Activated CD4-positive, alpha-beta memory T cell treated with anti-CD3 and anti-CD28 coated beads for 36 hours (primary cell): ENCODE data around the gene STK38. TPM values are rescaled to one million over a fixed set of nuclear protein-coding genes. Genes with fewer than 3 reads are reported as not detected.
"Not testable (repeated sequence)": the region's sequence is repeated elsewhere in the genome, so short reads cannot be mapped to it uniquely, and the experiment has no call there.

ENCODE experiments used
- CTCF ChIA-PET: fragments of 350-600 bp; sonication (Branson Sonifier 250); formaldehyde crosslinking; loops from one replicate; lab custom pipeline; 2021; ENCODE audit warnings: antibody characterized with exemption, inconsistent platforms; lab: Charles Lee
- POLR2A ChIA-PET: fragments of 350-600 bp; sonication (Branson Sonifier 250); formaldehyde crosslinking; loops from one replicate; lab custom pipeline; 2021; ENCODE audit warnings: antibody characterized with exemption; lab: Charles Lee
- DNase-seq: peaks from one replicate; pipeline ENCODE4 v3.0.0-alpha.2; 2020
- H3K27ac Mint-ChIP-seq: one replicate; pipeline ENCODE4 v1.8.0; 2021; ENCODE audit warnings: mixed read lengths
- H3K27me3 Mint-ChIP-seq: one replicate; pipeline ENCODE4 v1.8.0; 2021; ENCODE audit warnings: mixed read lengths
- H3K36me3 Mint-ChIP-seq: one replicate; pipeline ENCODE4 v1.8.0; 2021; ENCODE audit warnings: mixed read lengths
- H3K4me1 Mint-ChIP-seq: one replicate; pipeline ENCODE4 v1.8.0; 2021; ENCODE audit warnings: low read depth, mixed read lengths
- H3K4me3 Mint-ChIP-seq: one replicate; pipeline ENCODE4 v1.8.0; 2021; ENCODE audit warnings: mild to moderate bottlenecking, mixed read lengths
- H3K9me3 Mint-ChIP-seq: one replicate; pipeline ENCODE4 v1.8.0; 2021; ENCODE audit warnings: mixed read lengths
- intact Hi-C: fragments of 100-400 bp; cut with micrococcal nuclease; formaldehyde crosslinking; loops from one replicate; pipeline ENCODE4 v1.15.1; 2023
- total RNA-seq, 2 experiments: library from RNA; stranded (reverse); gene quantifications; one replicate each; pipeline ENCODE4 v1.2.3, GENCODE V29; 2021

STK38 gene
- total RNA-seq = 10 to 100 TPM; 25.8 to 27.5 TPM

DNA sequence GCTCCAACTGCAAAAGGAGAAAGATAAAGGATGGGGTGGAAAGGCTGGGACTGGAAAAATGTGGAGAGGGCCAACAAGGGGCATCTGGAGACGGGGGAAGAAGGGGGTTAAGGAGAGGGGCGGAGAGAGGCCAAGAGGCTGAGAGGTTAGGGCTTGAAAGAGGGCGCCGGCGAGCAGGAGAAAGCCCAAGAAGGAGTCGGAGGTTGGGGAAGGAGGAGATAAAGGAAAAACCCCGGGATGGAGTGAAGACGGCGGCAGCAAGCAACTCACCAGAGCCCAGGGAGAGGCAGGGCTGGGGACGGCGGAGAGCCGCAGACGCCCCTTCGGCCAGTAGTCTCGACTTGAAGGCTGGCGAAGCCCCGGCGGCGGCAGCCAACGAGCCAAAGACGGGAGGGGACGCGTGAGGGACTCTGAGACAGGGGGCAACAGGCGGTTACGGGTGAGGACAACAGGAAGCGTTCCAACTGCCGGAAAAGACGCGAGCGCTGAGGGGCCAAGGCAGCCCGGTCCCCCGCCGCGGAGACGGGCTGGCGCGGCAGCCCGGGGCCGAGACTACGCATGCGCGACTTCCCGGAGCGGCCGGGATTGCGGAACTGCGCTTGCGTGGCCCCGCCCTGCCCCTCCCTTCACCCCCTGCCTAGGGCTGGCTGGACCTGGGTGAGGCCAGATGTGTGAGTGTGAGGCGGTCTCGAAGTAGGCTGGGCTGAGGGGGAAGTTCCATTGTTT, at the start of gene STK38:
Gene STK38 (minus strand): TSS at position 560 of the 726 bp plus-strand sequence. CDS start 7,277 bp downstream, outside the sequence.
- intact Hi-C loops = loop anchor here (1.0 to 5.0 kb wide), 4 partner anchors 47 to 135 kb away; partner anchors contain the start of gene SRSF3
- no peaks in the 10 kb centered on the region for H3K27me3 Mint-ChIP-seq
- no peaks in the 10 kb centered on the region for H3K9me3 Mint-ChIP-seq
- peak within 1 kb of the TSS; percentile 97 for H3K27ac Mint-ChIP-seq
- H3K4me1 Mint-ChIP-seq = peaks cover 41% of the 10 kb centered on the region
- DNase-seq = peak; percentile 97
- H3K36me3 Mint-ChIP-seq = peaks cover 15% of the 10 kb centered on the region
- H3K4me3 Mint-ChIP-seq = peak within 1 kb of the TSS; percentile 96
- ChIA-PET POLR2A (interaction anchor here (0.7 to 2.5 kb wide), 5 partner anchors 47 to 55 kb away, joined by 3 to 22 read pairs (median 4); no protein-coding TSS in a partner anchor), CTCF (no interaction called here)

DNA sequence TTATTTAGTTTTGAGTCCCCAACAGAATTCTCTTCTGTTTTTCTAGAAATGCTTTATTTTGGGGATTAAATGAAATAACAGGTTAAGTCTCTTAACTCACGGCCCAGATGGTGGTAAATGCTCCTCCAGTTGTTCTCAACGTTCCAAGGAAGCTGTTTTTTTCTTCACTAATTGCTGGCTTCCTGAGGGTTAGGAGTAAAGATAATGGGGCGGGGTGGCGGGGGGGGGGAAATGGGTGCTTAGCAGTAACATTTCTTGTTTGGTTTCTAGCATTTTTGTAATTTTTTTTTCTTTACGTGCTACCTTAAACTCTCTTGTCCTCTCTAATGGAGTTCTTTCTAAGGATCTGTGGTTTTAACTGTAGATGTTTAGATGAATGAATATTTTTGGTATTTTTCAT, 49.1 kb upstream of the STK38 start:
- peak; percentile 4 for DNase-seq
- Mint-ChIP-seq H3K36me3 (peaks cover 72% of the 10 kb centered on the region), H3K9me3 (no peaks in the 10 kb centered on the region), H3K27me3 (peaks cover 2% of the 10 kb centered on the region), H3K4me3 (peak overlapping the region; percentile 96), H3K27ac (peak overlapping the region; percentile 99), H3K4me1 (peaks cover 43% of the 10 kb centered on the region)
- intact Hi-C loops = loop anchor here (10.0 kb wide), 2 partner anchors 388 to 578 kb away; partner anchors contain the start of genes MTCH1 and PIM1
- ChIA-PET CTCF (interaction anchor here (1.5 kb wide), 1 partner anchor 85 kb away, joined by 9 read pairs; no protein-coding TSS in a partner anchor), POLR2A (interaction anchor here (0.7 to 8.1 kb wide), 4 partner anchors 12 to 913 kb away, joined by 3 to 73 read pairs (median 12); no protein-coding TSS in a partner anchor)

DNA sequence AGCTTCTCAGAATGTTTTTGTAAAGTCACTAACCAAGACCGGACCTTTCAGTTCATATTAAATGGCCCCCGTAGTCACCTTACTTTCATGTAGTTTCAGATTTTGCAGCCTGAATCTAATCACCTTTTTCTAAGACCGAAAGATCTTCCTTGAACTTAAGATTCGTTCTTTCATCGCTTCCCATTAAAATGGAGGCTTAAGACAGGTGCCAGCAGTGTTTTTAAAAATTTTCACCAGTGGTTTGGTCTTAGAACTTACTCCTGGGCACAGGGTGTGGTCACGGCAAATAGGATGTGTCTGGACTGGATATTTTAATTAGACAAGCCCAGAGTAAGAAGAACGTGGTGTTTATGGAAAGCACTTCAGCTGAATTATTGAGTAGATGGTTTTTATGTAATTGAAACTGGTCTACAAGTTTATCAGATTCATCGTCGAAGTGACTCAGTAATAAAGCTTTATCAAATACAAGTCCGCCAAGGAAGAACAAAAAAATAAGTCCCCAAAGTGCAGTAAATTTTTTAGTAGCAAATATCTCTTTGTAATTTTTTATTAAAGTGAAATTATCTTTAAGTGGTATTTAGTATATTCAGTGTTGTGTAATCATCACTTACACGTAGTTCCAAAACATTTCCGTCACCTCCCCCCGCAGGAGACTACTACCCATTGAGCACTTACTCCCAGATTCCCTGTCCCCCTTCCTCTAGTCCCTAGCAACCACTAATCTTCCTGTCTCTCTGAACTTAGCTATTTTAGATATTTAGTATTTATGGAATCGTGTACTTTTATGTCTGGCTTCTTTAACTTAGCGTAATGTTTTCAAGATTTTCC, 47.8 kb upstream of the STK38 start:
- CTCF ChIA-PET = interaction anchor here (1.4 to 1.5 kb wide), 2 partner anchors 86 to 187 kb away, joined by 3 to 9 read pairs; no protein-coding TSS in a partner anchor
- Mint-ChIP-seq H3K27me3 (peaks cover 2% of the 10 kb centered on the region), H3K36me3 (peaks cover 60% of the 10 kb centered on the region), H3K4me1 (peaks cover 34% of the 10 kb centered on the region), H3K4me3 (peak overlapping the region; percentile 96), H3K27ac (peak overlapping the region; percentile 99), H3K9me3 (no peaks in the 10 kb centered on the region)
- intact Hi-C loops = loop anchor here (1.0 to 10.0 kb wide), 7 partner anchors 48 to 580 kb away; partner anchors contain the start of genes KCTD20, MTCH1, PIM1 and PXT1
- DNase-seq = peak; percentile 44
- POLR2A ChIA-PET = interaction anchor here (0.6 to 8.1 kb wide), 6 partner anchors 8 to 844 kb away, joined by 3 to 73 read pairs (median 6); no protein-coding TSS in a partner anchor

DNA sequence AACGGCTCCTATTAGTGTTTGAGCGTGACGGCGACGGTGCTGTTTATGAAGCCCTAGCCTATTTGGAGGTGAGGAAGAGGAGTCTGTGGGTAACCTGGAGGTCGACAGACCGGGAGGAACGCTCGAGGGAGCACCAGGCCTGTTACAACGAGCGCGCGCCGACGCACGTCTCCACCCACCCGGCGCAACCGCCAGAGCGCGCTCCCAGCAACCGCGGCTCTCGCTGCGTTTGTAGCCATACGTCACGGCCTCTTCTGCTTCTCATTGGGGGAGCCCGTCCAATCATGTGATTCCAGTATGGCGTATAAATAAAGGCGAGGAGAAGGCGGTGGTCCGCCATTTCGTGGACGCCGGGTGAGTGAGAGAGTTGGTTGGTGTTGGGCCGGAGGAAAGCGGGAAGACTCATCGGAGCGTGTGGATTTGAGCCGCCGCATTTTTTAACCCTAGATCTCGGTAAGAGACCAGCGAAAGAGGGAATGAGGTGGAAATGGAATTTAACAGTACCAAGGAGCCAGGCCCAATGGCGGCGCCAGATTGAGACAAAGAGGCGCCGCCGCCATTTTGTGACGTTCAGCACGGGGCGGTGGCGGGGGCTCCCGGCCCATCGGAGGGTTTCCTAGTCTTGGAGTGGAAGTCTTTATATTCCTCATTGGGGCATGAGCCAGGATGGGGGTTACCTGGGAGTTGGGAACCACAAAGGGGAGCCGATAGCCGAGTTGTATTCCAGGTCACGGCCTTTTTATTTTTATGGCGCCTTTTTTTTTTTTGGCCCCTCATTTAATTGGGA, 46.9 kb upstream of the STK38 start, which contains the start of gene SRSF3:
Gene SRSF3 (plus strand): TSS at position 334 of the 787 bp plus-strand sequence. CDS start 2,401 bp downstream, outside the sequence.
- no peaks in the 10 kb centered on the region for H3K9me3 Mint-ChIP-seq
- intact Hi-C loops = loop anchor here (1.0 to 10.0 kb wide), 7 partner anchors 47 to 581 kb away; partner anchors contain the start of genes KCTD20, MTCH1, PIM1 and PXT1

DNA sequence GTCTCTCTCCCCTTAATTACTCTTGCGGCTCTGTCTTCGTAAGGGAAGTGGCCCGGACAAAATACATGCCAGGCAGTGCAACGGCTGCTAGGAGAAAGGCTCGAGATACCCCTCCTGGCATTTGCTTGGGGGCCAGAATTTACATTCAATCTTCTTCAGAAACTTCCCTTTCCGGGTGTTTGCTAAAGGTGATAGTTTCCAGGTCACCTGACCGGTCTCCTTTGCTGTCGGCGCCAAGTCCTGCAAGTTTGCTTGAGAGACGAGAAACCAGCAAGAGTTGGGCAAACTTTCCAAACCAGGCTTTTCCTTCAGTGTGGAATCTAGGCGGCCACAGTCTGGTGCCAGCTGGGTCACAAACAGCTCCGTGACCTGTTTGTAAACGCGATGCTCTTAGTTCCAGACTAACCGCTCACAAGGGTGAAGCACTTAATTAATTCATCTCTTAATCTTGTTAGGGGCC, 46.3 kb upstream of the STK38 start:
- peak; percentile 66 for DNase-seq
- CTCF ChIA-PET = no interaction called here
- H3K27ac Mint-ChIP-seq = peak overlapping the region; percentile 99
- POLR2A ChIA-PET = interaction anchor here (0.7 to 8.1 kb wide), 5 partner anchors 9 to 150 kb away, joined by 3 to 73 read pairs (median 3); partner anchors contain the start of gene KCTD20
- H3K4me3 Mint-ChIP-seq = peak overlapping the region; percentile 96
- no peaks in the 10 kb centered on the region for H3K9me3 Mint-ChIP-seq
- peaks cover 46% of the 10 kb centered on the region for H3K36me3 Mint-ChIP-seq
- intact Hi-C loops = loop anchor here (1.0 to 10.0 kb wide), 7 partner anchors 46 to 581 kb away; partner anchors contain the start of genes KCTD20, MTCH1, PIM1 and PXT1
- H3K4me1 Mint-ChIP-seq = peaks cover 20% of the 10 kb centered on the region
- peaks cover 2% of the 10 kb centered on the region for H3K27me3 Mint-ChIP-seq

More for the DNA sequence above, 46.9 kb upstream of the STK38 start, which contains the start of gene SRSF3:
- H3K4me3 Mint-ChIP-seq = peak within 1 kb of the TSS; percentile 96
- POLR2A ChIA-PET = interaction anchor here (0.6 to 8.1 kb wide), 10 partner anchors 9 to 844 kb away, joined by 3 to 73 read pairs (median 4); partner anchors contain the start of gene KCTD20
- peak; percentile 97 for DNase-seq
- H3K36me3 Mint-ChIP-seq = peaks cover 52% of the 10 kb centered on the region
- peak within 1 kb of the TSS; percentile 99 for H3K27ac Mint-ChIP-seq
- peaks cover 27% of the 10 kb centered on the region for H3K4me1 Mint-ChIP-seq
- H3K27me3 Mint-ChIP-seq = peaks cover 2% of the 10 kb centered on the region
- CTCF ChIA-PET = interaction anchor here (1.4 kb wide), 1 partner anchor 188 kb away, joined by 3 read pairs; no protein-coding TSS in a partner anchor

DNA sequence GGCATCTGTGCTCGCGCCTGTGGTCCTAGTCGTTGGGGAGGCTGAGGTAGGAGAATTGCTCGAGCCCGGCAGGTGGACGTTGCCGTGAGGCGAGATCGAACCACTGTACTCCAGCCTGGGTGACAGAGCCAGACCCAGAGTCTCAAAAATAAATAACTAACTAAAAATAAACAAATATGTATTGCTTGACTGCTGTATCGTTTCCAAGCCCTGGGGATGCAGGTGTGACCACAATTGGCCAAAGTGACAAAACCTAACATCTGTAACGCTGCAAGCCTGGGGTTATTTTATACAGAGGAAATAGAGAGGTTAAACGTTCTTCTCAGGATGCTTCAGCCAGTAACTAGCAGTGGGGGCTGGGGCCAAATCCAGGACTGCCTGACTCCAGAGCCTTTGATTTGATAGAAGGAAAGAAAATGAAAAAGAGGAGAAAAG, 45.0 kb upstream of the STK38 start:
- Mint-ChIP-seq H3K4me3 (peak overlapping the region; percentile 47), H3K27me3 (peaks cover 2% of the 10 kb centered on the region), H3K9me3 (no peaks in the 10 kb centered on the region), H3K4me1 (peaks cover 13% of the 10 kb centered on the region), H3K36me3 (peaks cover 32% of the 10 kb centered on the region), H3K27ac (peak overlapping the region; percentile 83)
- ChIA-PET POLR2A (interaction anchor here (0.7 kb wide), 1 partner anchor 9 kb away, joined by 4 read pairs; no protein-coding TSS in a partner anchor), CTCF (interaction anchor here (0.6 kb wide), 1 partner anchor 60 kb away, joined by 3 read pairs; no protein-coding TSS in a partner anchor)
- intact Hi-C loops = loop anchor here (10.0 kb wide), 2 partner anchors 393 to 583 kb away; partner anchors contain the start of genes MTCH1 and PIM1
- DNase-seq = no peak

DNA sequence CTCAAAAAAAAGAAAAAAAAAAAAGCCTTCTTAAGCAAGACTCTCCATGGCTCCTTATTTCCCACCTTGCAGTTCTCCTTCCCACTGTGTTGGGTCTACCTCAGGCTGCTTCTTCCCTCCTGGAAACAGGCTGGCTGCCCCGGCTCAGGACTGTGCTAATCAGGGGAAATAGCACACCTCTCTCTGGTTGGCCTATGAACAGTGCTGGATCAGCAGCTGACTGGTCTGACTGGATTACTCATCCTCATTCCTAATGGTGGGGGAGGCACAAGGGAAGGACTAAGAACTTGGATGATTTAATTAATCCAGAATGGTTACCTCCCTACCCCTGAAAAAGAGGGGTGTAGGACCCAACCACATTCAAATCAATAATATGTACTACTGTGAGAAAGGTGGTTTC, 43.0 kb upstream of the STK38 start:
- H3K27ac Mint-ChIP-seq = no peak overlapping the region
- peaks cover 2% of the 10 kb centered on the region for H3K27me3 Mint-ChIP-seq
- H3K9me3 Mint-ChIP-seq = no peaks in the 10 kb centered on the region
- ChIA-PET POLR2A (no interaction called here), CTCF (no interaction called here)
- no peak for DNase-seq
- intact Hi-C loops = loop anchor here (10.0 kb wide), 2 partner anchors 395 to 585 kb away; partner anchors contain the start of genes MTCH1 and PIM1
- H3K36me3 Mint-ChIP-seq = peaks cover 12% of the 10 kb centered on the region
- H3K4me1 Mint-ChIP-seq = peaks cover 10% of the 10 kb centered on the region
- no peak overlapping the region for H3K4me3 Mint-ChIP-seq

DNA sequence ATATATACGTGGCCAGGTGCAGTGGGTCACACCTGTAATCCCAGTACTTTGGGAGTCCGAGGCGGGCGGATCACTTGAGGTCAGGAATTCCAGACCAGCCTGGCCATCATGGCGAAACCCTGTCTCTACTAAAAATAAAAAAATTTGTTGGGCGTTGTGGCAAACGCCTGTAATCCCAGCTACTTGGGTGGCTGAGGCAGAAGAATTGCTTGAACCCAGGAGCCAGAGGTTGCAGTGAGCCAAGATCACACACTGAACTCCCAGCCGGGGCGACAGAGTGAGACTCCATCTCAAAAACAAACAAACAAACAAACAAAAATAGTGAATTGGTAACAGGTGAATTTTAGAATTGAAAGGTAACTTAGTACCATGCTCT, 41.7 kb upstream of the STK38 start:
- POLR2A ChIA-PET, H3K27me3 Mint-ChIP-seq, H3K36me3 Mint-ChIP-seq, H3K9me3 Mint-ChIP-seq, intact Hi-C loops, CTCF ChIA-PET, DNase-seq, H3K4me3 Mint-ChIP-seq, H3K4me1 Mint-ChIP-seq, H3K27ac Mint-ChIP-seq: not testable (repeated sequence)

DNA sequence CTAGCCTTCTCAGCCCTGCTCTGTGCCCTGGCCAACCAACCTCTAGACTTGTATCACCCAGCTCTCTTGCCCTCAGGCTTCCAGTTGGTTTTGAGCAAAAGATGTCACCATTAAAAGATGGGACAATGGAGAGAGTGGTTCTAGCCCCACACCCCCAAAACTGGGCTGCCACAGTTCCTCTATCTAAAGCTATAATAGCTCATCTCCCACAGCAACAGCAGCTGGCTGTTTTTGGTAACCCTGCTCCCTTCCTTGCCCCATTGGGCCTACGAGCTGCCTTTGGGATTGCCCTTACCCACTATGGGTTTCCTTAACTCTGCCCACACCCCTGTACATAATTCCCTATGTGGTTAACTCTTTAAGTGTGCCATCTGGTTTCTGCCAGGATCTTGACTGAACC, 39.3 kb upstream of the STK38 start:
- H3K27me3 Mint-ChIP-seq = no peaks in the 10 kb centered on the region
- no peaks in the 10 kb centered on the region for H3K36me3 Mint-ChIP-seq
- POLR2A ChIA-PET = interaction anchor here (0.5 kb wide), 1 partner anchor 111 kb away, joined by 3 read pairs; no protein-coding TSS in a partner anchor
- no peak overlapping the region for H3K27ac Mint-ChIP-seq
- no peaks in the 10 kb centered on the region for H3K9me3 Mint-ChIP-seq
- CTCF ChIA-PET = no interaction called here
- H3K4me3 Mint-ChIP-seq = no peak overlapping the region
- intact Hi-C loops = no loop called here
- DNase-seq = no peak
- no peaks in the 10 kb centered on the region for H3K4me1 Mint-ChIP-seq

DNA sequence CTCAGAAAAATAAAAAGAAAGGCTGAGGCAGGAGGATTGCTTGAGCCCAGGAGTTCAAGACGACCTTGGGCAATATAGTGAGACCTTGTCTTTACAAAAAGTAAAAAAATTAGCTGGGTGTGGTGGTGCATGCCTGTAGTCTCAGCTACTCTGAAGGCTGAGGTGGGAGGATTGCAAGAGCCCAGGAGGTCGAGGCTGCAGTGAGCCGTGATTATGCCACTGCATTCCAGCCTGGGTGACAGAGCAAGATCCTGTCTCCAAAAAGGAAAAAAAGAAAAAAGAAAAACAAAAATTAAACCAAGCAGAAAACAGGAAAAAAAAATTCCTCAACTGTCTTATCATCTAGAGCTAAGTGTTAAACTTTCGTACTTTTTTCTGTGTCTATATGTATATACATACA, 34.4 kb upstream of the STK38 start:
- Mint-ChIP-seq H3K4me3 (no peak overlapping the region), H3K27me3 (no peaks in the 10 kb centered on the region), H3K27ac (no peak overlapping the region), H3K9me3 (no peaks in the 10 kb centered on the region), H3K4me1 (peaks cover 4% of the 10 kb centered on the region), H3K36me3 (no peaks in the 10 kb centered on the region)
- DNase-seq = no peak
- POLR2A ChIA-PET = interaction anchor here (0.5 kb wide), 1 partner anchor 9 kb away, joined by 3 read pairs; no protein-coding TSS in a partner anchor
- intact Hi-C loops = no loop called here
- CTCF ChIA-PET = no interaction called here
